B cell (primary cell): ENCODE results near the gene SOX6.

Source experiments
- EZH2 ChIP-seq: IDR thresholded peaks from 2 replicates; pipeline ENCODE4 v1.6.1; 2012; ENCODE audit warnings: borderline replicate concordance, low read depth, mild to moderate bottlenecking, moderate library complexity, low read length; ENCODE audit not compliant: insufficient read depth, poor library complexity, severe bottlenecking
- TF ChIP-seq, protein P1 (sequence below): fragments of 200-600 bp; IDR thresholded peaks from one replicate; pipeline ENCODE4 v1.8.0; 2022; ENCODE audit warnings: antibody characterized with exemption, mild to moderate bottlenecking

DNA sequence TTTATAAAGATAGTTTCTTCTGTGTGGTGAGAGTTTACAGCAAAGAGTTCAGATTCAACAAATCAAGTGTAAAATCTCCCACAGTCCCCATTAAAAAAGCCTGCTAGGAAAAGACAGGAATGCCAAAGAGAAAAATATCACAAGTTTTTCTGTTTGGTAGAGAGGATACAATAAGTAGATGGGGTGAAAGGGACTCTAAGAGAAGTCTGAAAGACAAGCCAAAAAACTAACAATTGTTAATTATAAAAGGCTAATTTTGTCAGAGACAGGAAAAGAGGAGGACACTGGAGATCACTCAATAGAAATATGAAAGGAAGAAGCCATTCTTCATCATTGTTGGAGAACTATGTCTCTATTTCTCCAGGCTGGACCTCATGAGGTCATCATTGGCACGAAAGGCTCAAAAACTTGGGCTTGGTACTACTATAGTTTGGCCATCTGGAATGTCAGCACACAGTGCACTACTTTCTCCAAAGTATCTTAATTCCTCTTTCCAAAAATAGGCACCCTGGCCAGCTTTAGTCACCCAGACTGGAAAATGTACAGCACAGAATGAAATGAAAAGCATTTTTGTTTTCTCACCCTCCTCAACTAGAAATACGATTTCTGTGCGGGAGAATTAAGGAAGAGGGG lies 531 bp upstream of the SOX6 start:
- TF ChIP-seq, protein P1, sequence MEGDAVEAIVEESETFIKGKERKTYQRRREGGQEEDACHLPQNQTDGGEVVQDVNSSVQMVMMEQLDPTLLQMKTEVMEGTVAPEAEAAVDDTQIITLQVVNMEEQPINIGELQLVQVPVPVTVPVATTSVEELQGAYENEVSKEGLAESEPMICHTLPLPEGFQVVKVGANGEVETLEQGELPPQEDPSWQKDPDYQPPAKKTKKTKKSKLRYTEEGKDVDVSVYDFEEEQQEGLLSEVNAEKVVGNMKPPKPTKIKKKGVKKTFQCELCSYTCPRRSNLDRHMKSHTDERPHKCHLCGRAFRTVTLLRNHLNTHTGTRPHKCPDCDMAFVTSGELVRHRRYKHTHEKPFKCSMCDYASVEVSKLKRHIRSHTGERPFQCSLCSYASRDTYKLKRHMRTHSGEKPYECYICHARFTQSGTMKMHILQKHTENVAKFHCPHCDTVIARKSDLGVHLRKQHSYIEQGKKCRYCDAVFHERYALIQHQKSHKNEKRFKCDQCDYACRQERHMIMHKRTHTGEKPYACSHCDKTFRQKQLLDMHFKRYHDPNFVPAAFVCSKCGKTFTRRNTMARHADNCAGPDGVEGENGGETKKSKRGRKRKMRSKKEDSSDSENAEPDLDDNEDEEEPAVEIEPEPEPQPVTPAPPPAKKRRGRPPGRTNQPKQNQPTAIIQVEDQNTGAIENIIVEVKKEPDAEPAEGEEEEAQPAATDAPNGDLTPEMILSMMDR: no peak
- TF ChIP-seq EZH2: no peak
